ENCODE data around the gene RUVBL1. TPM values are rescaled to one million over a fixed set of nuclear protein-coding genes. Genes with fewer than 3 reads are reported as not detected.

RUVBL1 gene
- total and polyA plus RNA-seq, 2 of the 4 experiments (the other 2 are of a cell fraction), result 68.7 to 83.3 TPM

DNA sequence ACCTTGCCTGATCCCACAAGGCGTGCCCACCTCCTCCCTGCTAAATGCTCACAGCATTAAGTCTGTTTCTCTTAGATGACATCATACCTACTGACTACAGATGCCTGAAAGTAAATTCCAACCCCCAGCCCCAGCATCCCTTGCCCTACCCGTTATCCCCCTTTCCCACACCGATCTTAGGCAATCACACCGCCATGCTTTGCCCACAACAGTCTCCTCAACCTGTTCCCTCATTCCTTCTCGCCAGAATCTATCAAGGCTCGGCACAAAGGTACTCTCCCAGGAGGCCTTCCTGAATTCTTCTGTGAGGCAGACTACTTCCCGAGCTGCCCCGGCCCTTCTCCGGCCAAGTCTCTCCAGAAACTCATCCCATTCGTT lies 72.2 kb downstream of the RUVBL1 start:
- H2BK5ac ChIP-seq (ENCODE audit: low read depth, low read length, poor library complexity, severe bottlenecking), result peak overlapping the region; percentile 66
- peak overlapping the region; percentile 79 for H3K9ac ChIP-seq (ENCODE audit: low read depth, low read length)
- H3K4me3 ChIP-seq (ENCODE audit: insufficient read depth, low read depth, low read length), result peak overlapping the region; percentile 94
- 18% methylated on average over 4 of the region's 10 CpGs; no CpG with 5 or more reads in 1 of the 2 experiments for WGBS, 2 experiments (ENCODE audit: extremely low coverage in 2 of 2, insufficient read length in 1 of 2)
- dilution Hi-C loops (cut with HindIII; ENCODE audit: low sequenced_read_pairs, unreplicated experiment) (no loop called here), in situ Hi-C loops (cut with MboI; ENCODE audit: low sequenced_read_pairs) (no loop called here), intact Hi-C loops (cut with micrococcal nuclease) (loop anchor here (5.0 kb wide), 1 partner anchor 459 kb away; the partner anchor contains the start of gene TPRA1)
- peaks cover 7% of the 10 kb centered on the region for H3K27me3 ChIP-seq (ENCODE audit: control insufficient read depth, insufficient read depth, low read length)
- H2BK120ac ChIP-seq (ENCODE audit: low read depth, low read length), result peak overlapping the region; percentile 45; the same call in 1 of the 2 replicates
- BruUV-seq (replicated peaks), result no TSS peak
- H4K8ac ChIP-seq (ENCODE audit: low read depth in 2 of 2, low read length in 2 of 2), result peak overlapping the region; percentile 96
- H3K56ac ChIP-seq (ENCODE audit: extremely low read depth, insufficient read depth, low read length), result peak overlapping the region; percentile 53
- H3K4me2 ChIP-seq (ENCODE audit: low read depth, low read length), result peak overlapping the region; percentile 93
- peak; percentile 58; the same call in 1 of the 2 replicates for TF ChIP-seq CEBPB (IDR thresholded peaks at IDR 0.05; ENCODE audit: low read depth, low read length)
- TF ChIP-seq, protein P1, sequence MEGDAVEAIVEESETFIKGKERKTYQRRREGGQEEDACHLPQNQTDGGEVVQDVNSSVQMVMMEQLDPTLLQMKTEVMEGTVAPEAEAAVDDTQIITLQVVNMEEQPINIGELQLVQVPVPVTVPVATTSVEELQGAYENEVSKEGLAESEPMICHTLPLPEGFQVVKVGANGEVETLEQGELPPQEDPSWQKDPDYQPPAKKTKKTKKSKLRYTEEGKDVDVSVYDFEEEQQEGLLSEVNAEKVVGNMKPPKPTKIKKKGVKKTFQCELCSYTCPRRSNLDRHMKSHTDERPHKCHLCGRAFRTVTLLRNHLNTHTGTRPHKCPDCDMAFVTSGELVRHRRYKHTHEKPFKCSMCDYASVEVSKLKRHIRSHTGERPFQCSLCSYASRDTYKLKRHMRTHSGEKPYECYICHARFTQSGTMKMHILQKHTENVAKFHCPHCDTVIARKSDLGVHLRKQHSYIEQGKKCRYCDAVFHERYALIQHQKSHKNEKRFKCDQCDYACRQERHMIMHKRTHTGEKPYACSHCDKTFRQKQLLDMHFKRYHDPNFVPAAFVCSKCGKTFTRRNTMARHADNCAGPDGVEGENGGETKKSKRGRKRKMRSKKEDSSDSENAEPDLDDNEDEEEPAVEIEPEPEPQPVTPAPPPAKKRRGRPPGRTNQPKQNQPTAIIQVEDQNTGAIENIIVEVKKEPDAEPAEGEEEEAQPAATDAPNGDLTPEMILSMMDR (conservative IDR thresholded peaks at IDR 0.05; ENCODE audit: low read depth, low read length), result no peak
- H2BK20ac ChIP-seq (ENCODE audit: low read depth, low read length), result no peak overlapping the region
- no peak; the same call in 1 of the 2 replicates for ATAC-seq (ENCODE audit: low read depth)
- peaks cover 9 to 32% of the 10 kb centered on the region in 2 experiments for H3K79me1 ChIP-seq (ENCODE audit: low read depth in 1 of 2, low read length in 2 of 2)
- ChIA-PET CTCF (no interaction called here), POLR2A (ENCODE audit: unreplicated experiment) (no interaction called here)
- H4K20me1 ChIP-seq (ENCODE audit: insufficient read depth, low read length), result peaks cover 33% of the 10 kb centered on the region
- peak overlapping the region; percentile 99 for H2AFZ ChIP-seq (replicated peaks; ENCODE audit: low read length, poor library complexity)
- no peaks in the 10 kb centered on the region for H3K9me3 ChIP-seq (ENCODE audit: control insufficient read depth, insufficient read depth, low read length)
- no peak overlapping the region for H2BK15ac ChIP-seq (ENCODE audit: low read depth, low read length)
- H3K18ac ChIP-seq (ENCODE audit: low read depth, low read length), result peak overlapping the region; percentile 78
- DNase-seq, result no peak
- H3K9me1 ChIP-seq (ENCODE audit: insufficient read depth, low read length), result peaks cover 8% of the 10 kb centered on the region
- peaks cover 7% of the 10 kb centered on the region for H3K4me1 ChIP-seq (ENCODE audit: control insufficient read depth, insufficient read depth, low read length)
- peak overlapping the region; percentile 99 for H4K5ac ChIP-seq (ENCODE audit: low read depth, low read length)
- peak overlapping the region; percentile 23 for H2AK5ac ChIP-seq (ENCODE audit: low read depth, low read length)
- peak overlapping the region; percentile 96 for H3K23ac ChIP-seq (ENCODE audit: low read depth, low read length)
- H3K14ac ChIP-seq (replicated peaks; ENCODE audit: low read depth, low read length), result peak overlapping the region; percentile 97
- H3K4ac ChIP-seq (ENCODE audit: low read depth, low read length), result peak overlapping the region; percentile 98
- peak overlapping the region; percentile 82 for H4K91ac ChIP-seq (ENCODE audit: insufficient read depth, low read depth, low read length)
- H3K27ac ChIP-seq (ENCODE audit: insufficient read depth, low read length), result peak overlapping the region; percentile 78
- H2AK9ac ChIP-seq (replicated peaks; ENCODE audit: low read depth, low read length, poor library complexity), result peak overlapping the region; percentile 98
- peaks cover 12% of the 10 kb centered on the region for H3K36me3 ChIP-seq (ENCODE audit: control insufficient read depth, insufficient read depth, low read length)

Measured in IMR-90 (cell line).